Ovary (tissue), 9 donors: ENCODE data around the gene TIMM17B. TPM values are rescaled to one million over a fixed set of nuclear protein-coding genes. Genes with fewer than 3 reads are reported as not detected.

Experiments
- DNase-seq, 5 donors: peaks; one replicate each; pipeline ENCODE4 v3.0.0-alpha.2; 2019 to 2020
- H3K27ac ChIP-seq, 2 donors: fragments of 200-600 bp; one replicate each; pipeline versions ENCODE4 v1.5.1 to v1.8.0; 2019 to 2022
- H3K27me3 ChIP-seq: fragments of 200-600 bp; one replicate; pipeline ENCODE4 v1.8.0; 2022
- H3K36me3 ChIP-seq: fragments of 200-600 bp; sonication (generic); one replicate; pipeline ENCODE4 v1.5.1; 2019
- H3K4me1 ChIP-seq: one replicate; pipeline ENCODE4 v1.8.1; 2013; ENCODE audit warnings: mild to moderate bottlenecking, moderate library complexity; ENCODE audit not compliant: insufficient read depth
- H3K4me3 ChIP-seq: fragments of 200-600 bp; sonication (generic); one replicate; pipeline ENCODE4 v1.5.1; 2017
- H3K9me3 ChIP-seq, 2 donors: fragments of 200-600 bp in 1 of 2; sonication (generic) in 1 of 2; one replicate each; pipeline versions ENCODE4 v1.5.1 to v1.8.1; 2013 to 2019; ENCODE audit warnings: mild to moderate bottlenecking in 1 of 2, moderate library complexity in 1 of 2
- EP300 ChIP-seq: sonication (generic); formaldehyde crosslinking; IDR thresholded peaks from one replicate; pipeline ENCODE4 v1.6.1; 2017; ENCODE audit warnings: antibody characterized with exemption
- POLR2A ChIP-seq: fragments of 450-650 bp; IDR thresholded peaks from one replicate; pipeline ENCODE4 v1.6.1; 2017; ENCODE audit warnings: antibody characterized with exemption, mild to moderate bottlenecking, moderate library complexity
- WGBS, 3 donors: extraction: QIAGEN DNeasy Blood & Tissue Kit in 1 of 3; methylation state at CpG; one replicate each; pipeline versions ENCODE4 v1.1.5 to v1.1.7; 2013 to 2017; 5-methylcytosine and 5-hydroxymethylcytosine counted together
- intact Hi-C, 4 donors: fragments of 100-400 bp; cut with DNase I; formaldehyde crosslinking; loops; one replicate each; pipeline versions ENCODE4 v1.11.0 to v1.15.1; 2022 to 2023
- polyA plus RNA-seq, 2 donors: library from polyadenylated mRNA; stranded (reverse); fragments of 200-250 nt in 1 of 2; fragments of 350-450 nt in 1 of 2; fragmentation: Illumina TruSeq in 1 of 2; extraction: RNeasy Lipid Tissue Mini Kit (QIAGEN cat#74804) in 1 of 2; gene quantifications; one replicate each; pipeline ENCODE4 v1.2.3, GENCODE V29; 2013 to 2014
- total RNA-seq, 7 donors: library from RNA; depleted of rRNA in 2 of 7; stranded (reverse); fragments of >200 nt in 2 of 7; fragmentation: NEBNext Ultra II Directional in 3 of 7; extraction: Animal tissue kit (Norgen Biotek cat#: 25700) in 3 of 7; gene quantifications; one replicate each; pipeline versions ENCODE4 v1.1.0 to v1.2.4, GENCODE V29; 2016 to 2023
- TF ChIP-seq, protein P1 (sequence below), 3 donors: fragments of 450-650 bp in 2 of 3; fragments of 200-600 bp in 1 of 3; IDR thresholded peaks; one replicate each; pipeline versions ENCODE4 v1.5.1 to v1.8.0; 2016 to 2022; ENCODE audit warnings: antibody characterized with exemption in 3 of 3, mild to moderate bottlenecking in 1 of 3
- donor health status: DM: no; HTN: no; CAD: no; lungs with moderate emphysema.
- donor health status: DM: no; HTN: no; CAD: no.
- donor health status: Bipolar disorder and iron deficiency.
- donor health status: DM: yes; HTN: yes; CAD: no.
- donor health status: DM: no; HTN: no; CAD: no.
- donor health status: DM: yes; HTN: yes; CAD: no.

Gene TIMM17B
- total and polyA plus RNA-seq, 9 donors = 7.2 to 43.9 (median 32.8) TPM

DNA sequence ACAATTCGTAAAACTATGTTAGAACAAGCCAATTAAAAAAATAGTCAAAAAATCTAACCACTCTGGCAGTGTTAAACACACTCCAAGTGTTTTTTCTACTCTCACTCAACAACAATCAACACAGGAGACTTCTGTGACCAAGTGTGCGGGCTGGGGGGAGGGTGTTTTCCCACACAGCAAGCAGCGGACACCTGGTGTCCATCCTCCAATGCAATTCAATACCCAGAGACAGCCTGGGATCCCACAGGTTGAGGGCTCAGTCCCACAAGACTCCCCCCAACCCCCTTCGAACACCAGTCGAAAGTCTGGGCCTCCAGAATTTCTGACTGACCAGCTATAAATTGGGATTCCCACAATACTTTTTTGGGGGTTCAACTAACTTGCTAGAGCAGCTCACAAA, 29.6 kb upstream of the TIMM17B start:
- H3K27me3 ChIP-seq = no peaks in the 10 kb centered on the region
- H3K27ac ChIP-seq = no peak overlapping the region
- no peaks in the 10 kb centered on the region for H3K36me3 ChIP-seq
- WGBS, 3 donors = 45 to 54% (median 51%) methylated on average over 5 of the region's 5 CpGs
- H3K4me3 ChIP-seq = no peak overlapping the region
- intact Hi-C loops = no loop called here
- H3K4me1 ChIP-seq = no peaks in the 10 kb centered on the region
- no peak for TF ChIP-seq EP300
- TF ChIP-seq POLR2A = no peak
- TF ChIP-seq, protein P1, sequence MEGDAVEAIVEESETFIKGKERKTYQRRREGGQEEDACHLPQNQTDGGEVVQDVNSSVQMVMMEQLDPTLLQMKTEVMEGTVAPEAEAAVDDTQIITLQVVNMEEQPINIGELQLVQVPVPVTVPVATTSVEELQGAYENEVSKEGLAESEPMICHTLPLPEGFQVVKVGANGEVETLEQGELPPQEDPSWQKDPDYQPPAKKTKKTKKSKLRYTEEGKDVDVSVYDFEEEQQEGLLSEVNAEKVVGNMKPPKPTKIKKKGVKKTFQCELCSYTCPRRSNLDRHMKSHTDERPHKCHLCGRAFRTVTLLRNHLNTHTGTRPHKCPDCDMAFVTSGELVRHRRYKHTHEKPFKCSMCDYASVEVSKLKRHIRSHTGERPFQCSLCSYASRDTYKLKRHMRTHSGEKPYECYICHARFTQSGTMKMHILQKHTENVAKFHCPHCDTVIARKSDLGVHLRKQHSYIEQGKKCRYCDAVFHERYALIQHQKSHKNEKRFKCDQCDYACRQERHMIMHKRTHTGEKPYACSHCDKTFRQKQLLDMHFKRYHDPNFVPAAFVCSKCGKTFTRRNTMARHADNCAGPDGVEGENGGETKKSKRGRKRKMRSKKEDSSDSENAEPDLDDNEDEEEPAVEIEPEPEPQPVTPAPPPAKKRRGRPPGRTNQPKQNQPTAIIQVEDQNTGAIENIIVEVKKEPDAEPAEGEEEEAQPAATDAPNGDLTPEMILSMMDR (IDR thresholded peaks at IDR 0.05) = no peak
- H3K9me3 ChIP-seq = no peaks in the 10 kb centered on the region
- no peak for DNase-seq

DNA sequence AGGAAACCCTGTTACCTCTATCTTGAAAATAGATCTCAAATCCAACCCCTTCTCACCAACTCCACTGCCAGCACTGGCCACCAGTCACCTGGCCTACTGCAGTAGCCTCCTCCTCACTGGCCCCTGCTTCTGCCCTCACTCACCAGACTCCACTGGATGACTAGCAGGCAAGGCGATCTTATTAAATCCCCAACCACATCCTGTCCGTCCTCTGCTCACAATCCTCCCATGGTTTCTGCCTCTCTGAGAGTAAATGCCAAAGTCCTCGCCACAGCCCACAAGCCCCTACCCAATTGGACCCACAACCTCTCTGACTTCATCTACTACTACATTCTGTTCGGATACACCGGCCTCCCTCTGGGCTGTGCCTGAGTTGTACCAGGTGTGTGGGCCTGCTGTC, 26.7 kb upstream of the TIMM17B start:
- no peak for DNase-seq

DNA sequence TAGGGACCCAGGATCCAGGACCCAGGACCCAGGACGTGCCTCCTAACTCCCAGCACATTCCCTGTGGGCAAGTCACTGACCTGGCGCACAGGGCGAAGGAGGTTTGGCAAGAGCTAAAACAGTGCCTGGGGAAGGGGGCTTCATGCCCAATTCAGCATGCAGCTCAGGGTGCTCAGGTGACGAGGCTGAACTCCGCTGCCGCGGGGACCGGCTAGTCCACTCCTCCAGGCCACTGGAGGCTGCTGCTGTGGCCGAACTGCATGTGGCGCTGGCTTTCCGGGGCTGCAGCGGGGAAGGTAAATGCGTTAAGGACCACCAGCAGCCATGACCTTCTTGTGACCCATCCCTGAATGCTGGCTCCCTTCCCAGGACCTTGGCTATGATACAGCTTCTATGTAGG, 26.2 kb upstream of the TIMM17B start:
- intact Hi-C loops = no loop called here
- Histone ChIP-seq H3K9me3 (no peaks in the 10 kb centered on the region), H3K27me3 (no peaks in the 10 kb centered on the region), H3K27ac (no peak overlapping the region), H3K4me1 (no peaks in the 10 kb centered on the region), H3K36me3 (no peaks in the 10 kb centered on the region), H3K4me3 (no peak overlapping the region)
- DNase-seq = no peak
- TF ChIP-seq EP300 (no peak), POLR2A (no peak)
- TF ChIP-seq, protein P1 (IDR thresholded peaks at IDR 0.05) = no peak
- WGBS, 3 donors = 77 to 81% (median 78%) methylated on average over 11 to 13 of the region's 13 CpGs

More for the DNA sequence above, 26.7 kb upstream of the TIMM17B start:
- intact Hi-C loops = no loop called here
- no peaks in the 10 kb centered on the region for H3K36me3 ChIP-seq
- H3K27ac ChIP-seq = no peak overlapping the region
- no peaks in the 10 kb centered on the region for H3K4me1 ChIP-seq
- H3K9me3 ChIP-seq = no peaks in the 10 kb centered on the region
- TF ChIP-seq EP300 (no peak), POLR2A (no peak)
- TF ChIP-seq, protein P1 (IDR thresholded peaks at IDR 0.05) = no peak
- 85 to 91% (median 88%) methylated on average over 5 of the region's 5 CpGs for WGBS, 3 donors
- no peaks in the 10 kb centered on the region for H3K27me3 ChIP-seq
- no peak overlapping the region for H3K4me3 ChIP-seq

DNA sequence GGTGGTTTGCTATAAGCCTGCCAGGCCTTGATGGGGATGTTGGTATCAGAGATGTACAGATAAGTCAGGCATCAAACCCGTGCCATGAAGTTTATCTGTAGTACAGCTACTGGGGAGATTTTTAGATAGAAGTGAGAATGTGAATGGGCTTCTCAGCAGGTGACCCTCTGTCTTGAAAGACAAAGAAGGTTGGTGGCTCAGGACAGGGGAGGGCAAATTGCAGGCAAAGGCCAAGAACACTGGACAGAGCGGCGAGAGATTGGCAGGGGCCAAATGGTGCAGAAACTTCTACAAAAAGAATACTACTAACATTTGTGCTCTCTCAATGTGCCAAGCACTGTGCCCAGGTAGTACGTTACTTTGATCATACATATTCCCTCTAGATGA, 23.1 kb upstream of the TIMM17B start:
- no peaks in the 10 kb centered on the region for H3K4me1 ChIP-seq
- no peak overlapping the region for H3K27ac ChIP-seq
- H3K4me3 ChIP-seq = no peak overlapping the region
- no peak for DNase-seq
- H3K9me3 ChIP-seq = no peaks in the 10 kb centered on the region
- TF ChIP-seq, protein P1 (IDR thresholded peaks at IDR 0.05) = no peak
- 66 to 77% (median 77%) methylated on average over 4 of the region's 4 CpGs for WGBS, 3 donors
- H3K27me3 ChIP-seq = no peaks in the 10 kb centered on the region
- no peaks in the 10 kb centered on the region for H3K36me3 ChIP-seq
- intact Hi-C loops = no loop called here
